HepG2 (cell line): ENCODE measurements around the gene SYT7. TPM values are rescaled to one million over a fixed set of nuclear protein-coding genes. Genes with fewer than 3 reads are reported as not detected.
A peak's percentile ranks its signal among the peaks of the same experiment; 100 is the strongest.

Source experiments
- ATAC-seq: fragments of 200-7000 bp; cut with Tn5 transposase; 3 replicates; pipeline ENCODE4 v1.9.1; 2020; ENCODE audit warnings: mild to moderate bottlenecking, moderate library complexity
- BruUV-seq: library from RNA; stranded (reverse); fragments of 400-500 nt; replicated peaks from 2 replicates; lab custom pipeline; 2021; lab: Mats Ljungman, UMichigan
- CTCF ChIA-PET: fragments of 300-600 bp; formaldehyde crosslinking; extraction: SDS; loops from one replicate; lab custom pipeline; 2021; ENCODE audit warnings: low total read pairs, inconsistent platforms, low intra/inter-chr PET ratio; lab: Yijun Ruan, JAX
- POLR2A ChIA-PET: fragments of 350-600 bp; sonication (Branson Sonifier 250); formaldehyde crosslinking; loops from one replicate; lab custom pipeline; 2020; ENCODE audit warnings: antibody characterized with exemption, inconsistent platforms; lab: Yijun Ruan, JAX
- DNase-seq: peaks from one replicate; pipeline ENCODE4 v3.0.0-alpha.2; 2015; ENCODE audit warnings: low spot score
- FAIRE-seq: peaks from 3 replicates; lab custom pipeline; 2011; peaks lifted over from hg19 to GRCh38; lab: Jason Lieb, UNC
- H2AFZ ChIP-seq: one replicate; pipeline ENCODE4 v1.6.1; 2011; ENCODE audit warnings: low read length, inconsistent platforms
- H3K27ac ChIP-seq: fragments of 300-600 bp; 3 replicates; pipeline ENCODE4 v1.8.0; 2011; ENCODE audit warnings: mixed run types, mild to moderate bottlenecking, mixed read lengths, low read length, inconsistent platforms; ENCODE audit not compliant: insufficient read depth; ENCODE audit errors: extremely low read length
- H3K27me3 ChIP-seq, 2 experiments: fragments of 200-600 bp in 1 of 2; 2 replicates in 1 of 2; 3 replicates in 1 of 2; pipeline versions ENCODE4 v1.6.0 to v1.8.0; 2011; ENCODE audit warnings: low read length in 2 of 2, mild to moderate bottlenecking in 2 of 2, moderate library complexity in 2 of 2, inconsistent platforms in 1 of 2; ENCODE audit not compliant: insufficient read depth in 2 of 2, control insufficient read depth in 1 of 2
- H3K36me3 ChIP-seq, 2 experiments: fragments of 200-600 bp in 1 of 2; replicated peaks in 1 of 2; 2 replicates in 1 of 2; 3 replicates in 1 of 2; pipeline versions ENCODE4 v1.5.1 to v1.8.0; 2011; ENCODE audit warnings: low read length in 2 of 2, inconsistent platforms in 1 of 2; ENCODE audit not compliant: insufficient read depth in 2 of 2, control insufficient read depth in 1 of 2
- H3K4me1 ChIP-seq: 2 replicates; pipeline ENCODE4 v1.5.1; 2012; ENCODE audit warnings: low read length, inconsistent platforms; ENCODE audit not compliant: insufficient read depth
- H3K4me2 ChIP-seq: 2 replicates; pipeline ENCODE4 v1.6.0; 2011; ENCODE audit warnings: low read depth, low read length, inconsistent platforms
- H3K4me3 ChIP-seq, 3 experiments: fragments of 200-600 bp in 1 of 3; sonication (generic), shearing (Covaris generic) in 1 of 3; replicated peaks in 1 of 3; 2 replicates each; pipeline ENCODE4 v1.5.1; 2011 to 2016; ENCODE audit warnings: low read length in 3 of 3, inconsistent platforms in 2 of 3, low read depth in 2 of 3, mild to moderate bottlenecking in 2 of 3, control low read depth in 1 of 3, mixed read lengths in 1 of 3; ENCODE audit not compliant: insufficient read depth in 1 of 3
- H3K79me2 ChIP-seq: one replicate; pipeline ENCODE4 v1.6.1; 2011; ENCODE audit warnings: low read length, inconsistent platforms; ENCODE audit not compliant: insufficient read depth
- H3K9ac ChIP-seq: 2 replicates; pipeline ENCODE4 v1.6.0; 2011; ENCODE audit warnings: mild to moderate bottlenecking, low read depth, low read length, inconsistent platforms; ENCODE audit not compliant: insufficient read depth
- H3K9me3 ChIP-seq: 2 replicates; pipeline ENCODE4 v1.5.1; 2012; ENCODE audit warnings: mild to moderate bottlenecking, low read length
- H4K20me1 ChIP-seq: 2 replicates; pipeline ENCODE4 v1.6.0; 2011; ENCODE audit warnings: inconsistent platforms, mild to moderate bottlenecking, low read length, moderate library complexity; ENCODE audit not compliant: insufficient read depth
- IRF2 ChIP-seq: IDR thresholded peaks from 2 replicates; pipeline ENCODE4 v1.6.1; 2018; ENCODE audit warnings: missing genetic modification reagents, missing compliant biosample characterization
- NKX3-1 ChIP-seq: sonication (generic); formaldehyde crosslinking; IDR thresholded peaks from 2 replicates; pipeline ENCODE4 v1.5.0; 2020; ENCODE audit warnings: missing genetic modification reagents
- PCBP1 ChIP-seq: fragments of 200-400 bp; formaldehyde crosslinking; IDR thresholded peaks from 2 replicates; pipeline ENCODE4 v1.6.1; 2017; ENCODE audit warnings: mild to moderate bottlenecking, low read depth, low read length, borderline replicate concordance
- SMARCE1 ChIP-seq: fragments of 450-650 bp; IDR thresholded peaks from 2 replicates; pipeline ENCODE4 v1.6.1; 2017; ENCODE audit warnings: borderline replicate concordance
- SP5 ChIP-seq: IDR thresholded peaks from 2 replicates; pipeline ENCODE4 v1.6.1; 2016; ENCODE audit warnings: low read depth, borderline replicate concordance
- ZBTB10 ChIP-seq: sonication (generic); formaldehyde crosslinking; IDR thresholded peaks from 2 replicates; pipeline ENCODE4 v1.4.0; 2020; ENCODE audit warnings: missing genetic modification reagents, borderline replicate concordance
- ZFP91 ChIP-seq: sonication (generic); formaldehyde crosslinking; IDR thresholded peaks from 2 replicates; pipeline ENCODE4 v1.9.0; 2022; ENCODE audit warnings: missing genetic modification reagents, mild to moderate bottlenecking, borderline replicate concordance
- WGBS: methylation state at CpG from one replicate; pipeline ENCODE4 v1.1.6; 2017; ENCODE audit warnings: low lambda C conversion rate; 5-methylcytosine and 5-hydroxymethylcytosine counted together
- in situ Hi-C: cut with HindIII; loops from 2 replicates; pipeline ENCODE4 v1.10.0; 2017; ENCODE audit warnings: low pct_unique_long_range_greater_than_20kb; ENCODE audit not compliant: extremely low pct_ligation_motif_present
- intact Hi-C: fragments of 100-400 bp; cut with micrococcal nuclease; formaldehyde crosslinking; loops from one replicate; pipeline ENCODE4 v1.10.0; 2022; ENCODE audit not compliant: unreplicated experiment
- polyA plus RNA-seq, 8 experiments: library from polyadenylated mRNA; depleted of rRNA in 3 of 8; stranded (reverse) in 7 of 8; unstranded in 1 of 8; fragments of >200 nt; fragmentation: Illumina TruSeq in 4 of 8; extraction: Trizol in 4 of 8; gene quantifications; 2 replicates each; pipeline versions ENCODE4 v1.2.1 to v1.2.3, GENCODE V29; 2011 to 2016; ENCODE audit warnings: low read depth in 4 of 8, missing spikeins in 1 of 8, mixed read lengths in 1 of 8; ENCODE audit not compliant: insufficient read depth in 1 of 8
- total RNA-seq, 5 experiments: library from RNA; depleted of rRNA; stranded (reverse); fragments of >200 nt; fragmentation: Illumina TruSeq; extraction: Trizol; gene quantifications; 2 replicates each; pipeline ENCODE4 v1.2.3, GENCODE V29; 2016; ENCODE audit warnings: low read depth in 1 of 5

Gene SYT7
- total and polyA plus RNA-seq, 2 of the 13 experiments (the other 11 are each of a cell fraction or from before 2014, with no cell fraction given) = 1.4 to 4.4 TPM

DNA sequence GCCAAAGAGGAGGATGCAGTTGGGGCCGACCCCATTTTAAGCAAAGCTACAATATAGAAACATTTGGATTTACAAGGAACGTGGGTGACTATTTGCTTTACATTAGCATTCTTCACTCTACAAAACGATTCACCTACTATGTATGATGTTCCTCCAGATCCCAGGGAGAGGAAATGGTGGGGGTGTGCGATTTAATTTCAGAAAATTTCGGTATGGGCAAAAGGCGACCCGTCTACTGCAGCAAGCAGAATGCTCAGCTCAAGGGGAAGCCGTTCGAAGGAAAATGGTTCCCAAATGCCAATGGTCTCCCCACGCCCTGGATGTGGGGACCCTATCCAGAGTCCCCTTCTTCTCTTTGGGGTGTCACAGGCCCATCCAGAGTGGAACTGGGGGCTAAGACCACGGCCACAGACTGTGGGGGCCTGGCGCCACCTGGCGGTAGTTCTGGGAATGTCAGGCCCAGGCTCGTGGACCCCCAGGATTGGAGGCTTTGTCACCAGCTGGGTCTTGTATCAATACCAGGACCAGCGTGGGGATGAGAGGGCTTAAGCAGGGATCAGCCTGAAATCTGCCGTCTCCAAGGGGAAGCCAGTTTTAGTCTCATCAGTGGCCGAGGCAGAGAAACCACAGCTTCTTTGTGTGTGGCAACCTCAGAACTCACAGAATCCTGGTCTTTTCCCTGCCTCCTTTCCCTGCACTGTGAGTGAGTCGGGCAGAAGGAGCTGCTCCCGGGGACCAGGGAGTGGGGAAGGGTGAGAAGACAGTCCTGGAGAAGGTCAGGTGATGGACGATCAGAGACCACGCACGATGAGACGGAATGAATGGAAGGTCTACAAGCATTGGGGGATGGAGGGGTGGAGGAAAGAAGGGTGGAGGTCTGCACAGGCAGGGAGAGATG is 64.0 kb downstream of the SYT7 start (continued):
- no peak for TF ChIP-seq ZBTB10 (CRISPR knock-in tag)
- no peak for TF ChIP-seq NKX3-1
- TF ChIP-seq ZFP91 (CRISPR knock-in tag) = 0 out of 2 replicates have a peak, but pooled peaks have one; percentile 36

DNA sequence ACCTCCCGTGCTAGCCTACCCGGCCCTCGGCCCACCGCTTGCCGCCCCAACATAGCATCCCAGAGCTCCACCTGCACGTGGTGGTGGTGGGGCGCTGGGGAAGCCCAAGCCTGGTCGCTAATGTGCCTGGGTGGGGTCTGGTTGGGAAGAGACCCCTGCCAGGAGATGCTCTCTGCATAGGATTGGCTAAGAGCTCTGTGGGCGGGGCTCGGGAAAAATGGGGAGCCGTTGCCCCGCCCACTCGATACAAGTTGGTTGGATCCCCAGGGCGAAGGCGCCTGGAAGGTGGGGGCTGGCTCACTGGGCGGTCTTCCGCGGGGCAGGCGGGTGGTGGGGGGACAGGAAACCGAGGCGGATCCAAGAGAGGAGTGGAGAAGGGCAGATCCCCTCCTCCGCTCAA is 64.7 kb downstream of the SYT7 start:
- no peaks in the 10 kb centered on the region for H3K36me3 ChIP-seq
- no TSS peak for BruUV-seq
- in situ Hi-C loops = loop anchor here (5.0 kb wide), 1 partner anchor 39 kb away; no protein-coding TSS in a partner anchor
- no peak for DNase-seq
- H3K4me1 ChIP-seq = no peaks in the 10 kb centered on the region
- no peaks in the 10 kb centered on the region for H4K20me1 ChIP-seq
- TF ChIP-seq SMARCE1 = no peak
- no peak for TF ChIP-seq SP5
- 0 out of 2 replicates have a peak, but pooled peaks have one; percentile 27 for TF ChIP-seq PCBP1
- no peak for TF ChIP-seq IRF2 (CRISPR knock-in tag)
- TF ChIP-seq, all 625 proteins: peak for 1
- WGBS = 50% methylated on average over 18 of the region's 22 CpGs
- POLR2A ChIA-PET = interaction anchor here (1.2 to 1.3 kb wide), 2 partner anchors 27 to 71 kb away, joined by 3 read pairs; no protein-coding TSS in a partner anchor
- Histone ChIP-seq H3K27ac (no peak overlapping the region), H2AFZ (no peak overlapping the region), H3K4me2 (no peak overlapping the region), H3K79me2 (no peaks in the 10 kb centered on the region), H3K4me3 (no peak overlapping the region), H3K27me3 (peaks cover 3 to 11% of the 10 kb centered on the region in 2 experiments; a peak in 2 of 5 replicates), H3K9me3 (no peaks in the 10 kb centered on the region), H3K9ac (no peak overlapping the region)
- CTCF ChIA-PET = interaction anchor here (0.7 to 7.4 kb wide), 4 partner anchors 35 to 70 kb away, joined by 3 to 87 read pairs (median 8); a partner anchor contains a TSS
- no peak for ATAC-seq
- FAIRE-seq = no peak
- intact Hi-C loops = no loop called here
